GM18505 (cell line): ENCODE measurements around the gene MIEF2.

ENCODE experiments used
- ATAC-seq: cut with Tn5 transposase; IDR thresholded peaks from one replicate; pipeline ENCODE4 v1.9.1; 2021; ENCODE audit not compliant: unreplicated experiment
- POLR2A ChIP-seq: IDR thresholded peaks from 4 replicates; pipeline ENCODE4 v1.6.1; 2011; ENCODE audit warnings: borderline replicate concordance; ENCODE audit not compliant: insufficient read depth, insufficient read length; ENCODE audit errors: extremely low read depth

The MIEF2 gene

GRCh38 chr17:18256351-18256750, 4.1 kb upstream of the MIEF2 start:
- no peak for ATAC-seq

GRCh38 chr17:18256776-18257175, 3.7 kb upstream of the MIEF2 start:
- TF ChIP-seq POLR2A = no peak
- no peak for ATAC-seq

More at GRCh38 chr17:18256351-18256750, 4.1 kb upstream of the MIEF2 start:
- TF ChIP-seq POLR2A = no peak

GRCh38 chr17:18257268-18257981, 3.0 kb upstream of the MIEF2 start:
- ATAC-seq = no peak
- TF ChIP-seq POLR2A = no peak

GRCh38 chr17:18257982-18258355, 2.5 kb upstream of the MIEF2 start:
- TF ChIP-seq POLR2A = peak; percentile 59
- no peak for ATAC-seq

GRCh38 chr17:18258356-18259038, 2.0 kb upstream of the MIEF2 start, which contains the start of gene FLII:
TSS of gene FLII (minus strand) at chr17:18258738. CDS start at chr17:18258690, 48 bp downstream.
- ATAC-seq = no peak
- peak; percentile 59 for TF ChIP-seq POLR2A

GRCh38 chr17:18259621-18260331, 686 bp upstream of the MIEF2 start:
- TF ChIP-seq POLR2A = no peak
- ATAC-seq = no peak

- no peak for ATAC-seq
- no peak for TF ChIP-seq POLR2A
Measured at GRCh38 chr17:18261146-18261515, 669 bp downstream of the MIEF2 start.

GRCh38 chr17:18261659-18262058, 1.2 kb downstream of the MIEF2 start:
- no peak for TF ChIP-seq POLR2A
- no peak for ATAC-seq

- TF ChIP-seq POLR2A = no peak
- no peak for ATAC-seq
Measured at GRCh38 chr17:18262111-18262510, 1.6 kb downstream of the MIEF2 start.

- no peak for ATAC-seq
Measured at GRCh38 chr17:18262641-18263040, 2.2 kb downstream of the MIEF2 start.

GRCh38 chr17:18263885-18264682, 3.6 kb downstream of the MIEF2 start:
- no peak for ATAC-seq

More at GRCh38 chr17:18262641-18263040, 2.2 kb downstream of the MIEF2 start:
- no peak for TF ChIP-seq POLR2A

GRCh38 chr17:18267366-18267765, 6.9 kb downstream of the MIEF2 start:
- no peak for ATAC-seq

More at GRCh38 chr17:18263885-18264682, 3.6 kb downstream of the MIEF2 start:
- no peak for TF ChIP-seq POLR2A

More at GRCh38 chr17:18267366-18267765, 6.9 kb downstream of the MIEF2 start:
- no peak for TF ChIP-seq POLR2A
